HCEC 1CT (cell line): Measurements from ENCODE around the gene INPP5D.
"Not testable (repeated sequence)": the region's sequence is repeated elsewhere in the genome, so short reads cannot be mapped to it uniquely, and the experiment has no call there.

ENCODE experiments used
- DNase-seq: peaks from one replicate; pipeline ENCODE4 v3.0.0-alpha.2; 2017

INPP5D gene

GRCh38 chr2:233119123-233119522 is 59.0 kb downstream of the INPP5D start:
- no peak for DNase-seq

- no peak for DNase-seq
Observed at GRCh38 chr2:233119806-233120205, 59.7 kb downstream of the INPP5D start.

GRCh38 chr2:233120459-233120858 is 60.3 kb downstream of the INPP5D start:
- no peak for DNase-seq

GRCh38 chr2:233121856-233122255 is 61.7 kb downstream of the INPP5D start:
- DNase-seq: no peak

GRCh38 chr2:233122541-233122940 is 62.4 kb downstream of the INPP5D start:
- DNase-seq: no peak

- DNase-seq: not testable (repeated sequence)
Observed at GRCh38 chr2:233123576-233123975, 63.4 kb downstream of the INPP5D start.

GRCh38 chr2:233124421-233125080 is 64.4 kb downstream of the INPP5D start:
- DNase-seq: no peak

GRCh38 chr2:233125455-233126065 is 65.4 kb downstream of the INPP5D start:
- no peak for DNase-seq

GRCh38 chr2:233129351-233129978 is 69.3 kb downstream of the INPP5D start:
- DNase-seq: no peak

GRCh38 chr2:233130024-233130423 is 69.9 kb downstream of the INPP5D start:
- DNase-seq: no peak

GRCh38 chr2:233130481-233131020 is 70.4 kb downstream of the INPP5D start:
- DNase-seq: no peak

- no peak for DNase-seq
Observed at GRCh38 chr2:233131936-233132720, 72.0 kb downstream of the INPP5D start.

- no peak for DNase-seq
Observed at GRCh38 chr2:233133239-233133638, 73.1 kb downstream of the INPP5D start.

- DNase-seq: no peak
Observed at GRCh38 chr2:233135421-233135820, 75.3 kb downstream of the INPP5D start.

GRCh38 chr2:233137040-233137439 is 76.9 kb downstream of the INPP5D start:
- DNase-seq: no peak

- DNase-seq: no peak
Observed at GRCh38 chr2:233140077-233140585, 80.0 kb downstream of the INPP5D start.

GRCh38 chr2:233140978-233141377 is 80.8 kb downstream of the INPP5D start:
- no peak for DNase-seq

GRCh38 chr2:233141901-233142300 is 81.8 kb downstream of the INPP5D start:
- no peak for DNase-seq

- no peak for DNase-seq
Observed at GRCh38 chr2:233142355-233142897, 82.3 kb downstream of the INPP5D start.

GRCh38 chr2:233143700-233144331 is 83.7 kb downstream of the INPP5D start:
- no peak for DNase-seq

GRCh38 chr2:233145726-233146125 is 85.6 kb downstream of the INPP5D start:
- no peak for DNase-seq

GRCh38 chr2:233146194-233146593 is 86.1 kb downstream of the INPP5D start:
- DNase-seq: no peak
